OCI-LY1 (cell line): Measurements from ENCODE around the gene BRICD5.

Experiments used
- H2AFZ ChIP-seq: fragments of 200-600 bp; sonication (generic), shearing (Covaris generic); 2 replicates; pipeline ENCODE4 v1.6.0; 2014; ENCODE audit warnings: antibody characterized with exemption, mild to moderate bottlenecking, low read length
- H3F3A ChIP-seq: fragments of 200-600 bp; sonication (generic), shearing (Covaris generic); 2 replicates; pipeline ENCODE4 v1.6.0; 2014; ENCODE audit warnings: mild to moderate bottlenecking, antibody characterized with exemption, low read length, moderate library complexity; ENCODE audit not compliant: insufficient read depth
- H3K27ac ChIP-seq: fragments of 200-600 bp; sonication (generic); 2 replicates; pipeline ENCODE4 v1.5.1; 2014; ENCODE audit warnings: low read length, mixed run types, mild to moderate bottlenecking, low read depth; ENCODE audit not compliant: poor library complexity, severe bottlenecking
- H3K27me3 ChIP-seq: fragments of 200-600 bp; sonication (generic); 2 replicates; pipeline ENCODE4 v1.6.0; 2014; ENCODE audit warnings: antibody characterized with exemption, mild to moderate bottlenecking, low read length, moderate library complexity; ENCODE audit not compliant: insufficient read depth
- H3K36me3 ChIP-seq: fragments of 200-600 bp; sonication (generic); 2 replicates; pipeline ENCODE4 v1.6.1; 2014; ENCODE audit warnings: mild to moderate bottlenecking, antibody characterized with exemption, low read length, moderate library complexity, mixed read lengths; ENCODE audit not compliant: insufficient read depth
- H3K4me1 ChIP-seq: fragments of 200-600 bp; sonication (generic); 2 replicates; pipeline ENCODE4 v1.5.1; 2014; ENCODE audit warnings: mild to moderate bottlenecking, low read length, moderate library complexity; ENCODE audit not compliant: insufficient read depth, severe bottlenecking
- H3K4me2 ChIP-seq: fragments of 200-600 bp; sonication (generic), shearing (Covaris generic); 2 replicates; pipeline ENCODE4 v1.6.1; 2014; ENCODE audit warnings: low read length
- H3K4me3 ChIP-seq: fragments of 200-600 bp; sonication (generic); 2 replicates; pipeline ENCODE4 v1.5.1; 2014; ENCODE audit warnings: low read length, low read depth, mild to moderate bottlenecking, mixed read lengths; ENCODE audit not compliant: poor library complexity, severe bottlenecking
- H3K79me2 ChIP-seq: fragments of 200-600 bp; shearing (Covaris generic); 2 replicates; pipeline ENCODE4 v1.6.1; 2016; ENCODE audit warnings: mixed run types, low read length, mixed read lengths; ENCODE audit not compliant: insufficient read depth
- H3K9ac ChIP-seq: fragments of 200-600 bp; sonication (generic), shearing (Covaris generic); 2 replicates; pipeline ENCODE4 v1.6.1; 2014; ENCODE audit warnings: mild to moderate bottlenecking, low read length, mixed read lengths
- H3K9me2 ChIP-seq: fragments of 200-600 bp; sonication (generic), shearing (Covaris generic); 2 replicates; pipeline ENCODE4 v1.6.1; 2014; ENCODE audit warnings: low read depth, mild to moderate bottlenecking, low read length, mixed read lengths
- H3K9me3 ChIP-seq: fragments of 200-600 bp; shearing (Covaris generic); 2 replicates; pipeline ENCODE4 v1.6.1; 2014; ENCODE audit warnings: low read length, mixed read lengths
- H4K20me1 ChIP-seq: fragments of 200-600 bp; sonication (generic), shearing (Covaris generic); 2 replicates; pipeline ENCODE4 v1.6.0; 2016; ENCODE audit warnings: mild to moderate bottlenecking, low read length; ENCODE audit not compliant: insufficient read depth
- CTCF ChIP-seq: fragments of 200-600 bp; sonication (generic), shearing (Covaris generic); IDR thresholded peaks from 2 replicates; pipeline ENCODE4 v1.5.1; 2017; ENCODE audit warnings: mild to moderate bottlenecking, antibody characterized with exemption, low read length, moderate library complexity, mixed read lengths
- EZH2 ChIP-seq: fragments of 200-600 bp; sonication (generic), shearing (Covaris generic); IDR thresholded peaks from 2 replicates; pipeline ENCODE4 v1.8.0; 2017; ENCODE audit warnings: borderline replicate concordance, mixed run types, mild to moderate bottlenecking, antibody characterized with exemption, low read length, moderate library complexity, mixed read lengths

Gene BRICD5

DNA sequence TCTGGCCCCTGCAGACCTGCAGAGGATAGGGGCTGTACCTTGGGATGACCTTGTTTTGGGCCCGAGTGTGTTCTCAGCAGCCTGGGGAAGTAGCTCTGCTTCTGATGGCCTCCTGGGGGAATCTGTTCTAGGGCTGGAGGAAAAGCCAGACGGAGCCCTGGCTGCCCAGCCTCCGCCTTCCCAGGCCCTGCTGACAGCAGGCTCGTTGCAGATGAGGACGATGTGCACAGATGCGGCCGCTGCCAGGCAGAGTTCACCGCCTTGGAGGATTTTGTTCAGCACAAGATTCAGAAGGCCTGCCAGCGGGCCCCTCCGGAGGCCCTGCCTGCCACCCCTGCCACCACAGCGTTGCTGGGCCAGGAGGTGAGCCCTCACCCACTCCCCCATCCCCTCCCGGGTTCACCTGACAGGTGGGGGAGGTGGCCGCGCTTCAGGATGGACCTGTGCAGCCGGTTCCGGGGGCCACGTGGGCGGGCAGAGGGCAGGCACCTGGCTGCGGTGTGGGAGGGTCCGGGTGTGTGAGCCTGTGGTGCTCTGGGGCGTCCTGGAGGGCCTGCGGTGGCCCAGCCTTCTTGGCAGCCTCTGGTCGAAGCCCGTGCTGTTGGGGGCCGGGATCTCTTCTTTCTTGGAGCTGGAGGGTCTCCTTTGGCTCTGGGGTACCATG is 17.6 kb upstream of the BRICD5 start:
- H3K36me3 ChIP-seq: peaks cover 52% of the 10 kb centered on the region
- H3K27me3 ChIP-seq: no peaks in the 10 kb centered on the region
- TF ChIP-seq CTCF (no peak), EZH2 (no peak)
- no peaks in the 10 kb centered on the region for H3K9me2 ChIP-seq
- H2AFZ ChIP-seq: no peak overlapping the region
- peaks cover 18% of the 10 kb centered on the region for H3K79me2 ChIP-seq
- no peak overlapping the region for H3K27ac ChIP-seq
- no peaks in the 10 kb centered on the region for H3F3A ChIP-seq
- H3K9me3 ChIP-seq: no peaks in the 10 kb centered on the region
- H3K4me1 ChIP-seq: peaks cover 21% of the 10 kb centered on the region
- H3K4me3 ChIP-seq: no peak overlapping the region
- H3K4me2 ChIP-seq: no peak overlapping the region
- H3K9ac ChIP-seq: no peak overlapping the region
- no peaks in the 10 kb centered on the region for H4K20me1 ChIP-seq

GRCh38 chr16:2226918-2227317 is 16.3 kb upstream of the BRICD5 start:
- H3K4me3 ChIP-seq: no peak overlapping the region
- H3K4me2 ChIP-seq: no peak overlapping the region
- H3K27ac ChIP-seq: no peak overlapping the region
- H2AFZ ChIP-seq: no peak overlapping the region
- H3F3A ChIP-seq: no peaks in the 10 kb centered on the region
- no peaks in the 10 kb centered on the region for H4K20me1 ChIP-seq
- H3K9me2 ChIP-seq: no peaks in the 10 kb centered on the region
- peaks cover 38% of the 10 kb centered on the region for H3K36me3 ChIP-seq
- no peaks in the 10 kb centered on the region for H3K27me3 ChIP-seq
- no peaks in the 10 kb centered on the region for H3K9me3 ChIP-seq
- peaks cover 21% of the 10 kb centered on the region for H3K4me1 ChIP-seq
- TF ChIP-seq EZH2: no peak
- TF ChIP-seq CTCF: no peak
- no peak overlapping the region for H3K9ac ChIP-seq
- peaks cover 18% of the 10 kb centered on the region for H3K79me2 ChIP-seq

DNA sequence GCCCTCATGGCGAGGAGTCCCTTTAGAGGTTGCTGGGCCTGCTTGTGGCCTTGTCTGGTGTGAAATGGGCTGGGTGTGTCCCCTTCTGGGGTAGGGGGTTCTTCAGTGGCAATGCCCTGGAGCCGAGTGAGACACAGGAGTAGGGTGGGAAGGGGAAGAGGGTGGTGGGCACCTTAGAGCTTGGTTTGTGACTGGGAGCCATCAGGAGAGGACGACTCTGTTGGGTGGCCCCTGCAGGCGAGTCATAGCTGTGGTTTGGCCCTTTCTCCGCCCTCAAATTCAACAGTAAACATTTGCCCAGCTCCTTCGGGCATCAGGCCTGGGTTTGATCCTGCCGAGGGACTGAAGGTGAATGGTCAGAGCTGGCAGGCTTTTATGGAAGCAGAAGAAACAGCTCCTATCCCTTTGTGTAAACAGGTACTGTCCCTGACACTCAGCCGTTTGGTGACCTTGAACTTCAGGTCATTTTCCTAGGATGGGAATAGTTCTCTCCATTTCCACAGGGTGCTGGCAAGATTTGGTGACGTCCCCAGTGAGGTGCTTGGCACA is 15.7 kb upstream of the BRICD5 start:
- H3K9me2 ChIP-seq: no peaks in the 10 kb centered on the region
- H3K4me2 ChIP-seq: peak overlapping the region; percentile 16; the same call in 1 of the 2 replicates
- H2AFZ ChIP-seq: no peak overlapping the region
- peaks cover 32% of the 10 kb centered on the region for H3K36me3 ChIP-seq
- H3K27ac ChIP-seq: no peak overlapping the region
- no peaks in the 10 kb centered on the region for H3F3A ChIP-seq
- no peak overlapping the region; the same call in 1 of the 2 replicates for H3K9ac ChIP-seq
- no peaks in the 10 kb centered on the region for H3K27me3 ChIP-seq
- H3K9me3 ChIP-seq: no peaks in the 10 kb centered on the region
- peaks cover 18% of the 10 kb centered on the region for H3K79me2 ChIP-seq
- no peaks in the 10 kb centered on the region for H4K20me1 ChIP-seq
- peaks cover 21% of the 10 kb centered on the region for H3K4me1 ChIP-seq
- H3K4me3 ChIP-seq: no peak overlapping the region
- TF ChIP-seq CTCF: no peak
- no peak for TF ChIP-seq EZH2
